Activated naive CD4-positive, alpha-beta T cell treated with anti-CD3 and anti-CD28 coated beads for 36 hours (primary cell): ENCODE results near the gene STARD10. TPM values are rescaled to one million over a fixed set of nuclear protein-coding genes. Genes with fewer than 3 reads are reported as not detected.

Experiments
- CTCF ChIA-PET: fragments of 350-600 bp; sonication (Branson Sonifier 250); formaldehyde crosslinking; loops from one replicate; lab custom pipeline; 2021; ENCODE audit warnings: antibody characterized with exemption; lab: Charles Lee
- DNase-seq: peaks from one replicate; pipeline ENCODE4 v3.0.0-alpha.2; 2020
- H3K27ac Mint-ChIP-seq: one replicate; pipeline ENCODE4 v1.8.0; 2021; ENCODE audit warnings: mild to moderate bottlenecking, mixed read lengths
- H3K27me3 Mint-ChIP-seq: one replicate; pipeline ENCODE4 v1.8.0; 2021; ENCODE audit warnings: low read depth, mixed read lengths
- H3K36me3 Mint-ChIP-seq: one replicate; pipeline ENCODE4 v1.8.0; 2021; ENCODE audit warnings: low read depth, mixed read lengths
- H3K4me1 Mint-ChIP-seq: one replicate; pipeline ENCODE4 v1.8.0; 2021; ENCODE audit warnings: low read depth, mixed read lengths
- H3K4me3 Mint-ChIP-seq: one replicate; pipeline ENCODE4 v1.8.0; 2021; ENCODE audit warnings: mild to moderate bottlenecking, moderate library complexity, mixed read lengths
- H3K9me3 Mint-ChIP-seq: one replicate; pipeline ENCODE4 v1.8.0; 2021; ENCODE audit warnings: mixed read lengths
- intact Hi-C: fragments of 100-400 bp; cut with micrococcal nuclease; formaldehyde crosslinking; loops from one replicate; pipeline ENCODE4 v1.15.1; 2023
- total RNA-seq, 2 experiments: library from RNA; stranded (reverse); gene quantifications; one replicate each; pipeline ENCODE4 v1.2.3, GENCODE V29; 2021

The STARD10 gene
- total RNA-seq, 2 experiments from 2014 or later = 11.9 to 12.0 TPM

DNA sequence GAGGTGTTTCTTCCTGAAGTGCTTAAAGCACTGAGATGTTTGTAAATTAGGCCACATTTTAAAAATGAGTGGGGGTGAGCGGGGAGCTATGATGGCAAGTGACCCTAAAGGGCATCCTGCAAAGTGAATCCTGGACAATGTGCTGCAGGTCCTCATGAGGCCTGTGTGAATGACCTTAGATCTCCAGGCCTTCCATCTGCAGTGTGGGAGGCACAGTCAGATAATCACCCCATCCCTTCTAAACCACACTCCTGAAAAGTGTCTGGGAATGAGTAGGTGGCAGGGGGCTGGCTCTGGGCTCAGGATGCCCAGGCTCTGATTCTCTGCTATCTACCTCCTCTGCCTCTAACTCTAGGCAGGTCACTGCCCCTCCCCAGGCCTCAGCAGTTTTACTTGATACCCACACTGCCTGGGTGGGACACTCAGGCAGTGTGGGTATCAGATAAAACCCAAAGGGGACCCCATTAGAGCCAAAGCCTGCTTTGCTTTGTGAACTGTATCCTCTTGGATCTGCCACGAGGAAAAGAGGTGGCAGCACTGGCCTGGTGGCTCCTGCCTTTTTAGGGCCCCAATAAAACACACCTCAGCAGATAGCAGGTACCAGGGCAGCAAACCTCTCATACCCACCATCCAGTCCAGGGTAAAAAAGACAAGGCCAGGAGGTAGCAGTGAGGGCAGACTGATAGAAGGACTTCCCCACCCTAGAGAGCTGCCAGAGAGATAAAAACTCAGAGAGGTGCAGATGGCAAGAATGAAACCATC, 10.5 kb downstream of the STARD10 start:
- intact Hi-C loops = no loop called here
- Mint-ChIP-seq H3K4me3 (no peak overlapping the region), H3K4me1 (peaks cover 27% of the 10 kb centered on the region), H3K9me3 (no peaks in the 10 kb centered on the region), H3K36me3 (no peaks in the 10 kb centered on the region), H3K27me3 (no peaks in the 10 kb centered on the region), H3K27ac (no peak overlapping the region)
- no peak for DNase-seq
- CTCF ChIA-PET = interaction anchor here (0.7 to 2.0 kb wide), 7 partner anchors 9 to 58 kb away, joined by 3 to 8 read pairs (median 5); partner anchors contain the start of gene STARD10

GRCh38 chr11:72782081-72782920, 11.5 kb downstream of the STARD10 start:
- CTCF ChIA-PET = interaction anchor here (0.7 to 2.0 kb wide), 7 partner anchors 10 to 57 kb away, joined by 4 to 8 read pairs (median 5); partner anchors contain the start of gene STARD10
- no peaks in the 10 kb centered on the region for H3K36me3 Mint-ChIP-seq
- DNase-seq = no peak
- intact Hi-C loops = no loop called here
- H3K27me3 Mint-ChIP-seq = no peaks in the 10 kb centered on the region
- H3K9me3 Mint-ChIP-seq = no peaks in the 10 kb centered on the region
- no peak overlapping the region for H3K27ac Mint-ChIP-seq
- H3K4me1 Mint-ChIP-seq = peaks cover 18% of the 10 kb centered on the region
- H3K4me3 Mint-ChIP-seq = peak overlapping the region; percentile 71

DNA sequence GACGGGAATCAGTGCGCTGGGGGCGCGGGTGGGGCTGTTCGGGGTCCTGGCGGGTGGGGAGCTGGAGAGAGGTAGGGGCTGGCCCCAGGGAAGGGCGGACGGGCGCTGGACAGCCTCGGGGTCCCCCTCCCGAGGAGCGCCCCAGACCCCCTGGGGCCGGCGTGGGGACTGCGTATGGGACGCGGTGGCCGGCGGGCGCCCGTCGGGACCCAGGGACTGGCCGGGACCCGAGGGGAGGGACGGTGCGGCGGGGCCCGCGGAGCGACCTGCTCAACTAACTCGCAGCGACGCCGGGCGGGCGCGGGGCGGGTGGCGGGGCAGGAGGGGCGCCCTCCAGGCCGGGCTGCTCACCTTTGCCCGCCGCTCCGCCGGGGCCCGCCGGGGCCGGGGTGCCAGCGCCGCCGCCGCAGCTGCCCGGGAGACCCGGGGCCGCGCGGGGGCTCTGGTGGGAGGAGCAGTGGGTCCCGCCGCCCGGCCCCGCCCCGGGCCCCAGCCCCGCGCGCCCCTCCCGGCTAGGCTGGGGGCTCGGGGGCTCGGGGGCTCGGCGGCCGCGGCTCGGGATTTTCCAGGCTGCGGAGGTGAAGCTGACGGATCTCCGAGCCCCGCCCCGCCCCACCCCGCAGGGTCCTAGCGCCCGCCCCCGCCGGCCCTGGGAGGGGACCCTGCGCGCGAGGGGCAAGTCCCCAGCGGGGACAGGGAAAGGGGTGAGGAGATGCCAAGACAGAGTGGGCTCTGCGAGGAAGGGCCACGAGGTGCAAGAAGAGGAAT, 12.3 kb downstream of the STARD10 start:
- intact Hi-C loops = no loop called here
- Mint-ChIP-seq H3K27me3 (no peaks in the 10 kb centered on the region), H3K4me3 (peak overlapping the region; percentile 71), H3K9me3 (no peaks in the 10 kb centered on the region), H3K36me3 (no peaks in the 10 kb centered on the region), H3K4me1 (peaks cover 17% of the 10 kb centered on the region), H3K27ac (no peak overlapping the region)
- DNase-seq = peak; percentile 39
- CTCF ChIA-PET = interaction anchor here (1.5 to 2.0 kb wide), 4 partner anchors 11 to 56 kb away, joined by 5 to 8 read pairs (median 6); partner anchors contain the start of gene STARD10

- CTCF ChIA-PET = interaction anchor here (1.5 to 2.0 kb wide), 2 partner anchors 13 to 56 kb away, joined by 6 to 8 read pairs; partner anchors contain the start of gene STARD10
- Mint-ChIP-seq H3K36me3 (no peaks in the 10 kb centered on the region), H3K4me1 (peaks cover 17% of the 10 kb centered on the region), H3K9me3 (no peaks in the 10 kb centered on the region), H3K27me3 (no peaks in the 10 kb centered on the region), H3K27ac (no peak overlapping the region), H3K4me3 (peak overlapping the region; percentile 63)
- DNase-seq = no peak
- intact Hi-C loops = no loop called here
Measured at GRCh38 chr11:72781063-72781312, 12.9 kb downstream of the STARD10 start.

GRCh38 chr11:72780296-72781062, 13.4 kb downstream of the STARD10 start:
- no peak for DNase-seq
- peaks cover 17% of the 10 kb centered on the region for H3K4me1 Mint-ChIP-seq
- no peaks in the 10 kb centered on the region for H3K9me3 Mint-ChIP-seq
- H3K27me3 Mint-ChIP-seq = no peaks in the 10 kb centered on the region
- intact Hi-C loops = no loop called here
- CTCF ChIA-PET = interaction anchor here (1.2 to 1.5 kb wide), 2 partner anchors 14 to 55 kb away, joined by 3 to 6 read pairs; no protein-coding TSS in a partner anchor
- no peaks in the 10 kb centered on the region for H3K36me3 Mint-ChIP-seq
- H3K27ac Mint-ChIP-seq = no peak overlapping the region
- H3K4me3 Mint-ChIP-seq = peak overlapping the region; percentile 63

DNA sequence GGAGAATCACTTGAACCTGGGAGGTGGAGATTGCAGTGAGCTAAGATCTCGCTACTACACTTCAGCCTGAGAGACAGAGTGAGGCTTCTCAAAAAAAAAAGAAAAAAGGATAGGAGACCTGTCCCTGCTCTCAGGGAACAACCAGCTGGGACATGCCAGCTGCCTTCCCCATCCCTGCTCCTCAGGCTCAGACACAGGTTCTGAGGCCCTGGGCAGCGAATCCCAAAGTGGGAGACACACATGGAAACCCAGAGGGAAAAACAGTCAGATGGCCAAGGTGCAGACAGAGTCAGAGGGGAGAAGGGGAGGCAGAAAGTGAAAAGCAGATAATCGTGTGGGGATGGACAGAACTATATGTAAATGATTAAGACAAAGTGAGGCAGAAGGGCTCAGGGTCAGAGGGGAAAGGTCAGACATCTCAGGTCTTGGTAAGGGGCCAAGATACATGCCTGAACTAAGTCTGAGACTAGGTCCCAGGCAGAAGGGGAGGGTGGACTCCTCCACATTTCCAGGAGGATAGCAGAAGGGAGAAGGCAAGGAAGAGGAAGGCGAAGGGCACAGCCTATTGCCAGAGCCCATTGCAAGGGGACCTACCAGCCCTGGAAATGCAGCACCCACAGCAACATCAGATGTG, 14.2 kb downstream of the STARD10 start:
- CTCF ChIA-PET = interaction anchor here (0.6 to 2.7 kb wide), 4 partner anchors 8 to 57 kb away, joined by 3 to 11 read pairs (median 3); no protein-coding TSS in a partner anchor
- no peak overlapping the region for H3K27ac Mint-ChIP-seq

GRCh38 chr11:72778535-72779494, 15.0 kb downstream of the STARD10 start:
- no peaks in the 10 kb centered on the region for H3K36me3 Mint-ChIP-seq
- CTCF ChIA-PET = interaction anchor here (0.6 to 2.7 kb wide), 4 partner anchors 9 to 56 kb away, joined by 3 to 11 read pairs (median 3); no protein-coding TSS in a partner anchor
- no peak overlapping the region for H3K4me3 Mint-ChIP-seq
- intact Hi-C loops = no loop called here
- H3K9me3 Mint-ChIP-seq = no peaks in the 10 kb centered on the region
- H3K4me1 Mint-ChIP-seq = peaks cover 17% of the 10 kb centered on the region
- H3K27me3 Mint-ChIP-seq = no peaks in the 10 kb centered on the region
- no peak overlapping the region for H3K27ac Mint-ChIP-seq
- DNase-seq = no peak

More for the DNA sequence above, 14.2 kb downstream of the STARD10 start:
- Mint-ChIP-seq H3K4me1 (peaks cover 17% of the 10 kb centered on the region), H3K9me3 (no peaks in the 10 kb centered on the region), H3K27me3 (no peaks in the 10 kb centered on the region), H3K4me3 (peak overlapping the region; percentile 41), H3K36me3 (no peaks in the 10 kb centered on the region)
- intact Hi-C loops = no loop called here
- no peak for DNase-seq

GRCh38 chr11:72777755-72778278, 16.0 kb downstream of the STARD10 start:
- Mint-ChIP-seq H3K4me3 (no peak overlapping the region), H3K4me1 (peaks cover 15% of the 10 kb centered on the region), H3K36me3 (no peaks in the 10 kb centered on the region), H3K27me3 (no peaks in the 10 kb centered on the region), H3K9me3 (no peaks in the 10 kb centered on the region), H3K27ac (no peak overlapping the region)
- intact Hi-C loops = no loop called here
- no peak for DNase-seq
- CTCF ChIA-PET = interaction anchor here (0.5 to 2.7 kb wide), 4 partner anchors 15 to 743 kb away, joined by 3 to 11 read pairs (median 4); no protein-coding TSS in a partner anchor

DNA sequence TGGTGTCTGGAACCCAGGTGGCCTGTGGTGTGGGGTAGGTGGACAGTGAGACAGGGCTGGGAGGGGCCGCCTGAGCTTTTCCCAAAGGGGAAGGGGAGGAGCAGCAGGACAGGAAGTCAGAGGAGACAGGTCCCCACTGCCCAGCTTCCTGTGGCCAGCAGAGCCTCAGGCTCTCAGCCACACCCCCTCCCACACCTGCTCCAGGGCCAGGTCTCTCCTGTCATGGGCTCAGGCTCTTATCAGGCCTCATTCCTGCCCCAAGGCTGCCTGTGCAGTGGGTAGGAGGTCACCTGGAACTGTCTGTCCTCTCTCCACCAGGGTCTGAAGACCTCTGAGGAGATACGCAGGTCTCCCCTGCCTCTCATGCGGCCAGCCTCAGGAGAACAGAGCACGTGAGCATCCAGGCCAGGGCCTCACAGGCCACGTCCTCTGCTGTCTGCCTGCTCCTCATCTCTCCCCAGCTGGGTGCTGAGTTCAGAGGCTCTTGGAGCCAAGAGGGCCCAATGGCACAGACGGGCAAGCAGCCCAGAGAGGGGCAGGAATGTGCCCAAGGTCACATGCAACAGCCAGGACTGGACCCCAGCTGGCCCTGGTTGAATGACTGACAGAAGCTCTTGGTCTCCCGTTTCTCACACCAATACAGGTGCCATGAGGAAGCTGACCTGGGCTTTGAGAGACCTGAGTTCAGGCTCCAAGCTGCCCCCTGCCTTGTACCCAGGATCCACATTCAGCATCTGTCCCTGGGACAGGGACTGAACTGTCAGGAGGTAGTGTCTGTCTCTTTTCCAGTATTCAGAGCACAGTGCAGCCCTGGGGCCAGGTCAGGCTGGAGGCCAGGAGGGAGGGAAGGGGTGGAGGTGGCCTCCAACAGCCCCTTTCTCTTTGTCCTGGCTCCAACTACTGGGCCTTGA, 16.7 kb downstream of the STARD10 start:
- H3K27ac Mint-ChIP-seq = no peak overlapping the region
- CTCF ChIA-PET = interaction anchor here (1.5 to 2.7 kb wide), 3 partner anchors 16 to 401 kb away, joined by 3 to 11 read pairs (median 4); no protein-coding TSS in a partner anchor
- H3K9me3 Mint-ChIP-seq = no peaks in the 10 kb centered on the region
- intact Hi-C loops = no loop called here
- no peak for DNase-seq
- H3K4me3 Mint-ChIP-seq = no peak overlapping the region
- no peaks in the 10 kb centered on the region for H3K27me3 Mint-ChIP-seq
- no peaks in the 10 kb centered on the region for H3K36me3 Mint-ChIP-seq
- H3K4me1 Mint-ChIP-seq = peaks cover 7% of the 10 kb centered on the region
